HuH-7.5 (cell line): ENCODE data around the gene TRIM29.
"Not testable (repeated sequence)": the region's sequence is repeated elsewhere in the genome, so short reads cannot be mapped to it uniquely, and the experiment has no call there.

Experiments
- DNase-seq: peaks from one replicate; pipeline ENCODE4 v3.0.0; 2011; ENCODE audit warnings: low spot score

Gene TRIM29

DNA sequence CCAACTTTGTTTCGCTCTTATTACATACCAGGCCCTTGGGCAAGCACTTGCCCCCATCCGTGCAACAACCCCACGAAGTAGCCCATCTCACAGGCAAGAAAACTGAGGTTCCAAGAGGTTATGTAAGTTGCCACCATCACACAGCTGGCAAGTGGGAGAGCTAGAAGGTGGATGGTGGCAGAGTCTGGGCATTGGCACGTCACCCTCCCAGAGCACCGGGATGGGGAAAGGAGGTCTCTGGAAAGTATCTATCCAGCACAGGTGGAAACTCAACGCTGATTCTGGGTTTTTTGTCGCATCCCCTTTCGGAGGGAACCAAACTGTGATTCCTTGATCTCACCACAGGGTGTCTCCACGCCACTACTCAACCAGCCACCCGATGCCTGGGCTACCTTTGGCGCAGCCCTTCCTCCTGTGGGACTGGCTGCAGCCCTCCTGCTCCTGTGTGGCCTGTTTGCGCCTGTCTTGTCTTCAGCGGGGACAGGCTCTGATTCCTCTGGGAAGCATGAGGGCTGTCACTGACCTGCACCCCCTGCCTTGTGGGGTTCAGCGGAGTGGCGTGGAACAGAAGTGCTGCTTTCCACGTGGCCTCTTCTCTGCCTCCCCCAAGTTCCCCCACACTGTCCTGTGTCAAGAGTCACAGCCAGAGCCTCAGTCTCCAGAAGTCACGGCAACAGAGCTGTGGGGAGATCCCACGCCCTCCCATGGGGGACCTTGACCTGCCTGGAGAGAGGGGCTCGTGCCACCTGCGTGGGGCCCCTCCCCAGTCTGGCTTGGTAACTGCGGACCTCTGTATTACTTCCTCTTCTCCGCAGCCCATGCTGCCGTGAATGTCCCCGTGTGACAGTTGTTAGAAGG is 34.4 kb upstream of the TRIM29 start:
- peak; percentile 77 for DNase-seq

DNA sequence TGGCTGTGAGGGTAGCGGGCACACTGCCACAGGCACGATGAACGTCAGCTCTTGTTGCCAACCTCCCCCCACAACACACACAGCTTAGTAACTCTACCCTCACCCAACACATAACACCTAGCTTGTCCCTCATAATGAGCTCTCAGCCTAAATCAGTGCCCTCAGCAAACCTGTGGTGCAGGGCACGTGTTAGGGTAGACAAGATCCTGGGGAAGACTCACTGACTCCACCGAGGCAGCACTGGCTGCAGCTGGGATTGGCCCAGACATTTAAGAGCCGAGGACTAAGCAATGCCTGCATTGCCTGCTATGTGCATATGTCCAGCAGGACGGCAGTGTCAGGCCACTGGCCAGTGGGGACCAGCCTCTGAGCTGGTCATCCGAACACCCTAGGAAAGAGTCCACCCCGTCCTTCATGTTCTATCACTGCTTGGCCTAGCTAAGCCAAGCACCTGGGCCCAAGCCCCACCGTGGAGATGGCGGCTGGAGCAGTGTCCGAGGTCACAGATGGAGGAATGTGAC is 32.9 kb upstream of the TRIM29 start:
- DNase-seq, result no peak

DNA sequence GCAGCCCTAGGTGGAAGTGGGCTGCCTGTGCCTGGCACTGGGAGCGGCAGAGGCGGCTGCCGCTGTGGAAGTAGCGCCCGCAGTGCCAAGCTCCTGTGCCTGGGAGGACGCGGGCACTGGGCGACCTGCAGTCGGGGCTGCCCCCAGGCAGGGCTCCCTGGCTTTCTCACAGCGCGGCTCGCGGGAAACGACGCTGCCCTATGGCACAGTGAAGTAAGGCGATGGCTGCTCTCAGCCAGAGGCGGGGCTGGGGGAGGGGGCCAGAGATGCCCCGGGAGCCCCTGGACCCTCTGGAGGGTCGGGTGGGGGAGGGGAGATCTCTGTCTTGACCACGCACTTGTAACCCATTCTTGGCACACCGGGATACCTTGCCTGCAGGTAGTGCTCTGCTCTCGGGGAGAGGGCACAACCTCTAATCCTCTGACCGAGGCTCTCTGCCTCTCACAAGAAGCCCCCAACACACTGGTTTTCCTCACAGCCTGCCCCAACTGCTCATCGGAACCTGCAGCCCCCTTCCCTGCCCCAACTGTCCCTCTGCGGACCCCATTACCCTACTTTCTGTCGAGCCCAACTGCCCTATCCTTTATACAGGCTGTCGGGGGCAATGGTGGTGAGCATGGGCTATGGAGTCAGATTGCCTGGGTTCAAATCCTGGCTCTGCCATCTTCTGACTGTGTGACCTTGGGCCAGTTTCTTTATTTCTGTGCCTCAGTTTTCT is 32.2 kb upstream of the TRIM29 start:
- no peak for DNase-seq

DNA sequence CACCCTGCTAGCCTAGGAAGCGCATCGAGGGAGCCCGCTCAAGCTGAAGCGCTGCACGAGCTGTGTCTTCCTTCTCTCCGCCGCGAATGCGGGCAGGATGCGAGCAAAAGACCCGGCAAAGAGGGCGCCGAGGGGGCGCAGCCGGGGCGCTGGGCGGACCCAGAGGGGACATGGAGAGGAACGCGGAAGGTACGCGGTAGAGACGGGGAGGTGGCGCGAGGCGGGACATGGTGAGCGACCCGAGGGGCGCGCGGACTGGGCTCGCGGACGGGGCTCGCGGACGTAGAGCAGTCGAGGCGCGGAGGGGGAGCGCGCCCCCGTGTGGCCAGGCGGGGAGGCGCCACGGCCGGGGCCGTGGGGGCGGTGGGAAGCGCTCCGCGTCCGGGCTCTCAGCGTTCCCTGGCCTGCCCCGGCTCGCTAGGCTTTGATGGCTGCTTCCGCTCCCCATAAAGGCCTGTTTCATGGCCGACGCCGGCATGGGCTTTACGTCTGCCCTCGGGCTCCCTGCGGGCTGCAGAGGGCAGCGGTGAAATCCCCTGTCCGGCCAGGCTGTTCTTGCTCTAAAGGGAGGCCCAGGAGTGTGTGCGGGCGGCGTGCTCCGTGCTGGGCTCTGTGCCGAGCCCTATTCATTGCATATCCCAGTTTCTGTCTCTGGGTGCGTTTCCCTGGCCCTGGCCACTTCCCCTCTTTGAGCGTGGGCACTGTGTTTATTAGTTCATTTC is 31.2 kb upstream of the TRIM29 start:
- no peak for DNase-seq

DNA sequence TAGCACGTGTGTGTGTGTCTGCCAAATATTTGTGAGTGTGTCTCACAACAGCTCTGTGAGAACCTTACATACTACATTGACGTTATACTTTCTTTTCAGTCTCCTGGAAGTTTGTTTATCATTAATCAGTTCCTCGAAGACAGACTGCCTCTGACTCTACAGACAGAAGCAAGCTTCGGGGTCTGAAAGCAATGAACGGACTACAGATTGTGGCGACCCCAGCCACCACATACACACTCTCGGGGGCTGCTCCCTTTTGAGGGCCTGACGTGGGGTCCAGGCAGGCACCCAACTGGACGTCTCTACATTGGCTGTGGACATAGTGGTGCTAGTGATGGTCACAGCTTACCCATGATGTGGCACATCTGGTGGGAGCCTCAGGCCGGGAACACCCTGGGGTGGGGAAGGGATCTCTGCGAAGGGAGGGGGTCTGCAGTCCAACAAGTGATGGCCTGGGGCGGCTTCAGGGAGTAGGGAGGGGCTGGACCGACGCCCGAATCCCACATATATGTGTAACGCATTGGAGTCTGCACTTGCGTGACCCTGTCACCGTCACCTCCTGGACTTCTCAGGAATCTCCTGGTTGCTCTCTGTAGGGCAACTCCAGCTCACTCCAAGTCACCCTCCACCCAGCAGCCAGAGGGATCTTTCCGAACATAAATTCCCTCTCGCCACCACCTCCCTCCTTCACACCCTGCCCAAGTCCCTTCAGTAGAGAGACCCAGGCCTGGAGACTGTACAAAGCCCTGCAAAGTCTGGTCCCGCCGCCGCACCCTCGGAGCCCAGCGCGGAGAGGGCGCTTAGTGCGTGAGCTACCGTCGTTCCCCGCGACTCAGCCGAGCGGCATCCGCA is 30.4 kb upstream of the TRIM29 start:
- DNase-seq, result no peak

DNA sequence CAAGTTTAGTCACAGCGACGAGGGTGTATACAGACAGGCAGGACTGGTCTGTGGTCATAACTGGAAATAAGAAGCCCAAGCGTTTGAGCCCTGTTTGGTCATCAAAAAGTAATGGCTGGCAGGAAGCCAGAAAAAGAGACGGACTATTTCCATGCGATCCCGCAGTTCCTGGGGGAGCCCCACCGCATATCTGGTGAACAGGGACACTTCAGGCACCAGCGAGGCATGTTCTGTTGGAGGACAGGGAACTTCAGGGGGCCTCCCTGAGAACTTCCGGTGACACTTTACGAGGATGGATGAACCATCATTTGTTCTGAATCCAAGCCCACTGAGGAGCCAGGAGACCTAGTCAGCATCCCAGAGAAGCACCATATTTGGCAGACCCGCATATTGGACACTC is 29.7 kb upstream of the TRIM29 start:
- no peak for DNase-seq

DNA sequence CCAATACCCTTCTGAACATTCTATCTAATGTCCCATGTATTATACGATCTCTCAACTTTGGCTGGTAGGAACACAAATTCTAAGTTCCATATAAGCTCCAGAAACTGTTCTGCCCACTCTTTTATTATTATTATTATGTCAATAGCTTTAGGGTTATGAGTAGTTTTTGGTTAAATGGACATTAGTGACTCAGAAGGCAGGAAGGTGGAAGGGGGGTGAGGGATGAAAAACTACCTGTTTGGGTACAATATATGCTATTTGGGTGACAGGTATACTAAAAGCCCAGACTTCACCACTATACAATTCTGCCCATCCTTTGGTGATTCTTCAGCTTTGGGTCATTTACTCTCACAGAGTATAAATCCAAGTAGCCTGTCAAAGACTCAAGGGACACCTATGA is 22.5 kb upstream of the TRIM29 start:
- no peak for DNase-seq

- DNase-seq, result no peak
Observed at GRCh38 chr11:120153221-120153620, 15.3 kb upstream of the TRIM29 start.

DNA sequence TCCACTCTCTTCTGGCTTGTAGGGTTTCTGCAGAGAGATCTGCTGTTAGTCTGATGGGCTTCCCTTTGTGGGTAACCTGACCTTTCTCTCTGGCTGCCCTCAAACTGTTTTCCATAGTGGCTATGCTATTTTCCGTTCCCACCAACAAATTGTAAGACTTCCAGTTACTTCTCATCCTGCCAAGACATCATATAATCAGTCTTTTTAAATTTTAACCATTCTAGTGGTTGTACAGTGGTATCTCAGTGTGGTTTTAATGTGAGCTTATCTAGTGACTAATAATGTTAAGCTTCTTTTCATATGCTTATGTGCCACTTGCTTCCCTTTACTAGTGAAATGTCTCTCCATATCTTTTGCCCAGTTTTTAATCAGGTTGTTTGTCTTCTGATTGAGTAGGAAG is 13.6 kb upstream of the TRIM29 start:
- no peak for DNase-seq

GRCh38 chr11:120149246-120149645 is 11.3 kb upstream of the TRIM29 start:
- no peak for DNase-seq

- no peak for DNase-seq
Observed at GRCh38 chr11:120147950-120148270, 10.0 kb upstream of the TRIM29 start.

GRCh38 chr11:120147094-120147949 is 9.4 kb upstream of the TRIM29 start:
- no peak for DNase-seq

- DNase-seq, result no peak
Observed at GRCh38 chr11:120146413-120147093, 8.6 kb upstream of the TRIM29 start.

DNA sequence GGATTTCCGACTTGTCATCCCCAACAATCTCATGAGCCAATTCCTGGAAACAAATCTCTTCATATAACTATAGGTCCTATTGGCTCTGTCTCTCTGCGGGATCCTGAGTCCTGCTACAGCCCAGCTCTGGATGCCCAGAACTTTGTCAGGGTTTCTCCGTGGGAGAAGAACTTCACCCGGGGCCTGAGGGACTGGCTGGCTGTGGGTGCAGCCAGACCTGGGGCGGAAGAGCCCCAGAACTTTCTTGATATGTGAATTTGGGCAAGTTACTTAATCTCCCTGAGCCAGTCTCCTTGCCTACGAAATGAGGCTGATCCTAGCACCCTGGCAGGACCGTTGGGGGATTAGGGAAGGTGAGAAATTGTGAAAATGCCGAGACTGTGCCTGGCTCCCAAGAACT is 6.6 kb upstream of the TRIM29 start:
- DNase-seq, result no peak

- not testable (repeated sequence) for DNase-seq
Observed at GRCh38 chr11:120143472-120143871, 5.6 kb upstream of the TRIM29 start.

GRCh38 chr11:120142441-120143100 is 4.7 kb upstream of the TRIM29 start:
- DNase-seq, result no peak

GRCh38 chr11:120141768-120142423 is 4.0 kb upstream of the TRIM29 start:
- DNase-seq, result no peak

DNA sequence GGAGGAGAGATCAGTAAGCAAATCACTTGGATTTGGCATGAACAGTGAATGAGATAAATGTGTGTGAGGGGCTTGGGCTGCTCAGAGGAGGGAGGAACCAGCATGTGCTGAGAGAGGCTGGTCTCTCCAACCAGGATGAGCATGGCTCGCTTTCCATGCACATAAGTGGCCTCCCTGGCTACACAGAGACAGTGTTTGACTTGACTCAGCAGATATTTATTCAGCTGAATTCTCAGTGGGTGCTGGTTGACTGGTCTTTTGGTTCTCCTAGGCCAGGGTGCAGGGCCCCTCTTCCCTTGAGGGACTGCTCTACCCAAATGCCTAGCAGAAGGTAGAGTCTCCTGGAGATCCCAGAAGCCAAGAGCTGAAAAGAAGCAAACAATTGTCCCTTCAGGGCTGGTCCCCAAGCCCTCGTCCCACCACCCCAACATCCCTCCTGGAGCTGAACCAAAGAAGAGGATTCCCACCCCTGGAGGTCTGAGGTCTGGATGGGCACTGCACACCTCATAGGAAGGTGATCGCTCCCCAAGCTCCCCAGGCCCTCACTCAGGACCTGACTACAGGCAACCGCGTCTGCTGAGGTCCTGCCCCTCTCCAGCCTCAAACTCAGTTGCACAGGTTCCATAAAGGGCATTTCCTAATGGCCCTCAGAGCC is 3.3 kb upstream of the TRIM29 start:
- DNase-seq, result no peak
